ENCODE results near the gene ZNF544.
A peak's percentile ranks its signal among the peaks of the same experiment; 100 is the strongest.
"Not testable (repeated sequence)": the region's sequence is repeated elsewhere in the genome, so short reads cannot be mapped to it uniquely, and the experiment has no call there.

The ZNF544 gene

GRCh38 chr19:58300620-58301019, 71.9 kb downstream of the ZNF544 start:
- H3K4me3 ChIP-seq (ENCODE audit: low read depth, low read length), result no peak overlapping the region
- in situ Hi-C loops (cut with HindIII; ENCODE audit: low sequenced_read_pairs), result no loop called here
- no peak for DNase-seq (ENCODE audit: low read depth, low spot score)
- TF ChIP-seq CTCF (IDR thresholded peaks at IDR 0.05; ENCODE audit: low read depth, low read length), result no peak

GRCh38 chr19:58304255-58304654, 75.5 kb downstream of the ZNF544 start:
- DNase-seq (ENCODE audit: low read depth, low spot score), result no peak
- TF ChIP-seq CTCF (IDR thresholded peaks at IDR 0.05; ENCODE audit: low read depth, low read length), result no peak
- H3K4me3 ChIP-seq (ENCODE audit: low read depth, low read length), result no peak overlapping the region
- in situ Hi-C loops (cut with HindIII; ENCODE audit: low sequenced_read_pairs), result no loop called here

- no peak for DNase-seq (ENCODE audit: low read depth, low spot score)
- in situ Hi-C loops (cut with HindIII; ENCODE audit: low sequenced_read_pairs), result no loop called here
- H3K4me3 ChIP-seq (ENCODE audit: low read depth, low read length), result peak overlapping the region; percentile 94
- TF ChIP-seq CTCF (IDR thresholded peaks at IDR 0.05; ENCODE audit: low read depth, low read length), result no peak
These were observed 76.0 kb downstream of the ZNF544 start for GRCh38 chr19:58304748-58305064.

GRCh38 chr19:58305065-58305931, 76.6 kb downstream of the ZNF544 start, which contains the start of gene ERVK3-1:
Gene ERVK3-1, plus strand, starts transcription at chr19:58305377. Its CDS starts 6,792 bp downstream, at chr19:58312169.
- peak within 1 kb of the TSS; percentile 94 for H3K4me3 ChIP-seq (ENCODE audit: low read depth, low read length)
- peak; percentile 2 for TF ChIP-seq CTCF (IDR thresholded peaks at IDR 0.05; ENCODE audit: low read depth, low read length)
- peak; percentile 99 for DNase-seq (ENCODE audit: low read depth, low spot score)
- in situ Hi-C loops (cut with HindIII; ENCODE audit: low sequenced_read_pairs), result no loop called here

GRCh38 chr19:58305932-58306323, 77.2 kb downstream of the ZNF544 start:
- DNase-seq (ENCODE audit: low read depth, low spot score), result peak; percentile 2
- H3K4me3 ChIP-seq (ENCODE audit: low read depth, low read length), result peak overlapping the region; percentile 94
- in situ Hi-C loops (cut with HindIII; ENCODE audit: low sequenced_read_pairs), result no loop called here
- TF ChIP-seq CTCF (IDR thresholded peaks at IDR 0.05; ENCODE audit: low read depth, low read length), result no peak

GRCh38 chr19:58307736-58308135, 79.0 kb downstream of the ZNF544 start:
- DNase-seq (ENCODE audit: low read depth, low spot score), result no peak
- no peak for TF ChIP-seq CTCF (IDR thresholded peaks at IDR 0.05; ENCODE audit: low read depth, low read length)
- in situ Hi-C loops (cut with HindIII; ENCODE audit: low sequenced_read_pairs), result no loop called here

GRCh38 chr19:58310685-58311084, 82.0 kb downstream of the ZNF544 start:
- in situ Hi-C loops (cut with HindIII; ENCODE audit: low sequenced_read_pairs); H3K4me3 ChIP-seq (ENCODE audit: low read depth, low read length): not testable (repeated sequence)
- peak; percentile 18 for DNase-seq (ENCODE audit: low read depth, low spot score)

More at GRCh38 chr19:58307736-58308135, 79.0 kb downstream of the ZNF544 start:
- no peak overlapping the region for H3K4me3 ChIP-seq (ENCODE audit: low read depth, low read length)

Measured in astrocyte of the spinal cord (primary cell).